Endodermal cell (in vitro differentiated cells): ENCODE results near the gene C19orf85. TPM values are rescaled to one million over a fixed set of nuclear protein-coding genes. Genes with fewer than 3 reads are reported as not detected.

ENCODE experiments used
- DNase-seq: peaks from one replicate; pipeline ENCODE4 v3.0.0-alpha.2; 2017
- H3K27ac ChIP-seq: 2 replicates; pipeline ENCODE4 v1.5.1; 2013; ENCODE audit warnings: mild to moderate bottlenecking, low read depth, low read length, moderate library complexity
- H3K27me3 ChIP-seq: 2 replicates; pipeline ENCODE4 v1.6.1; 2013; ENCODE audit warnings: mild to moderate bottlenecking, low read length, moderate library complexity; ENCODE audit not compliant: insufficient read depth, control insufficient read depth, poor library complexity, severe bottlenecking
- H3K36me3 ChIP-seq: 2 replicates; pipeline ENCODE4 v1.7.0; 2013; ENCODE audit warnings: mild to moderate bottlenecking, low read length, moderate library complexity; ENCODE audit not compliant: control insufficient read depth, insufficient read depth
- H3K4me1 ChIP-seq: one replicate; pipeline ENCODE4 v1.7.0; 2013; ENCODE audit warnings: low read length; ENCODE audit not compliant: control insufficient read depth, insufficient read depth
- H3K4me3 ChIP-seq: 2 replicates; pipeline ENCODE4 v1.5.1; 2013; ENCODE audit warnings: mild to moderate bottlenecking, low read length, moderate library complexity
- H3K9ac ChIP-seq: 2 replicates; pipeline ENCODE4 v1.6.1; 2013; ENCODE audit warnings: mild to moderate bottlenecking, low read length, moderate library complexity; ENCODE audit not compliant: poor library complexity, severe bottlenecking; ENCODE audit errors: extremely low read depth
- H3K9me3 ChIP-seq: 2 replicates; pipeline ENCODE4 v1.6.1; 2013; ENCODE audit warnings: mild to moderate bottlenecking, low read length, moderate library complexity; ENCODE audit not compliant: control insufficient read depth
- H3K27ac Mint-ChIP-seq: 2 replicates; pipeline ENCODE4 v1.8.0; 2020; ENCODE audit warnings: mixed read lengths
- H3K27me3 Mint-ChIP-seq: 2 replicates; pipeline ENCODE4 v1.8.0; 2021; ENCODE audit warnings: mild to moderate bottlenecking, mixed read lengths; ENCODE audit not compliant: insufficient read depth
- H3K36me3 Mint-ChIP-seq: 2 replicates; pipeline ENCODE4 v1.8.0; 2020; ENCODE audit warnings: low read depth, mixed read lengths
- H3K4me1 Mint-ChIP-seq: 2 replicates; pipeline ENCODE4 v1.8.0; 2020; ENCODE audit warnings: mixed read lengths
- H3K4me3 Mint-ChIP-seq: 2 replicates; pipeline ENCODE4 v1.8.0; 2020; ENCODE audit warnings: mild to moderate bottlenecking, moderate library complexity, mixed read lengths
- H3K9me3 Mint-ChIP-seq: 2 replicates; pipeline ENCODE4 v1.8.0; 2020; ENCODE audit warnings: mild to moderate bottlenecking, mixed read lengths
- CTCF ChIP-seq: fragments of 200-600 bp; sonication (generic); conservative IDR thresholded peaks from 2 replicates; pipeline ENCODE4 v1.5.0; 2021; ENCODE audit warnings: antibody characterized with exemption, mild to moderate bottlenecking
- WGBS, 2 experiments: methylation state at CpG; one replicate each; pipeline versions ENCODE4 v1.1.5 to v1.1.7; 2013; ENCODE audit warnings: missing lambda C conversion rate in 2 of 2, mixed read lengths in 1 of 2; ENCODE audit not compliant: insufficient coverage in 1 of 2, insufficient read length in 1 of 2; 5-methylcytosine and 5-hydroxymethylcytosine counted together
- total RNA-seq, 2 donors: library from RNA; stranded (reverse); fragmentation: NEBNext Ultra II Directional in 1 of 2; extraction: Animal tissue kit (Norgen Biotek cat#: 25700) in 1 of 2; gene quantifications; 2 replicates in 1 of 2; 3 replicates in 1 of 2; pipeline ENCODE4 v1.2.1, GENCODE V29; 2021

C19orf85 gene
- total RNA-seq, 2 donors from 2014 or later, result 0.62 to 2.3 TPM

GRCh38 chr19:55489711-55490477, 25.3 kb upstream of the C19orf85 start:
- Mint-ChIP-seq H3K4me1 (peaks cover 15% of the 10 kb centered on the region), H3K27ac (no peak overlapping the region), H3K4me3 (no peak overlapping the region), H3K27me3 (peaks cover 7% of the 10 kb centered on the region), H3K9me3 (no peaks in the 10 kb centered on the region), H3K36me3 (no peaks in the 10 kb centered on the region)
- H3K27me3 ChIP-seq, result no peaks in the 10 kb centered on the region
- DNase-seq, result no peak
- no peak for TF ChIP-seq CTCF
- H3K36me3 ChIP-seq, result no peaks in the 10 kb centered on the region
- H3K4me3 ChIP-seq, result no peak overlapping the region
- no peaks in the 10 kb centered on the region for H3K9me3 ChIP-seq
- 80 to 87% methylated on average over 6 to 17 of the region's 21 CpGs for WGBS, 2 experiments
- peaks cover 17% of the 10 kb centered on the region for H3K4me1 ChIP-seq
- H3K27ac ChIP-seq, result no peak overlapping the region
- no peak overlapping the region for H3K9ac ChIP-seq

- Mint-ChIP-seq H3K9me3 (no peaks in the 10 kb centered on the region), H3K36me3 (no peaks in the 10 kb centered on the region), H3K27me3 (peaks cover 5% of the 10 kb centered on the region), H3K27ac (no peak overlapping the region), H3K4me1 (peaks cover 15% of the 10 kb centered on the region), H3K4me3 (no peak overlapping the region)
- Histone ChIP-seq H3K27ac (no peak overlapping the region), H3K36me3 (no peaks in the 10 kb centered on the region), H3K27me3 (no peaks in the 10 kb centered on the region), H3K9ac (no peak overlapping the region), H3K4me3 (no peak overlapping the region), H3K4me1 (peaks cover 17% of the 10 kb centered on the region), H3K9me3 (no peaks in the 10 kb centered on the region)
- no peak for TF ChIP-seq CTCF
- WGBS, 2 experiments, result 78 to 79% methylated on average over 11 to 35 of the region's 36 CpGs
- peak; percentile 55 for DNase-seq
Measured at GRCh38 chr19:55488986-55489710, 24.6 kb upstream of the C19orf85 start.

GRCh38 chr19:55487924-55488687, 23.6 kb upstream of the C19orf85 start, which contains the start of gene SSC5D:
TSS of gene SSC5D (plus strand) at chr19:55488436. CDS start at chr19:55488590, 154 bp downstream.
- H3K9ac ChIP-seq, result no peak within 1 kb of the TSS
- peaks cover 17% of the 10 kb centered on the region for H3K4me1 ChIP-seq
- Mint-ChIP-seq H3K4me1 (peaks cover 15% of the 10 kb centered on the region), H3K36me3 (no peaks in the 10 kb centered on the region), H3K4me3 (peak within 1 kb of the TSS; percentile 33), H3K27ac (peak within 1 kb of the TSS; percentile 21), H3K27me3 (peaks cover 5% of the 10 kb centered on the region), H3K9me3 (no peaks in the 10 kb centered on the region)
- H3K27me3 ChIP-seq, result no peaks in the 10 kb centered on the region
- H3K36me3 ChIP-seq, result no peaks in the 10 kb centered on the region
- TF ChIP-seq CTCF, result no peak
- DNase-seq, result peak; percentile 69
- H3K4me3 ChIP-seq, result no peak within 1 kb of the TSS
- H3K27ac ChIP-seq, result peak within 1 kb of the TSS; percentile 83
- WGBS, 2 experiments, result 27 to 28% methylated on average over 5 to 15 of the region's 21 CpGs
- no peaks in the 10 kb centered on the region for H3K9me3 ChIP-seq
